ENCODE results near the gene SYT9.
"Not testable (repeated sequence)": the region's sequence is repeated elsewhere in the genome, so short reads cannot be mapped to it uniquely, and the experiment has no call there.

Gene SYT9

DNA sequence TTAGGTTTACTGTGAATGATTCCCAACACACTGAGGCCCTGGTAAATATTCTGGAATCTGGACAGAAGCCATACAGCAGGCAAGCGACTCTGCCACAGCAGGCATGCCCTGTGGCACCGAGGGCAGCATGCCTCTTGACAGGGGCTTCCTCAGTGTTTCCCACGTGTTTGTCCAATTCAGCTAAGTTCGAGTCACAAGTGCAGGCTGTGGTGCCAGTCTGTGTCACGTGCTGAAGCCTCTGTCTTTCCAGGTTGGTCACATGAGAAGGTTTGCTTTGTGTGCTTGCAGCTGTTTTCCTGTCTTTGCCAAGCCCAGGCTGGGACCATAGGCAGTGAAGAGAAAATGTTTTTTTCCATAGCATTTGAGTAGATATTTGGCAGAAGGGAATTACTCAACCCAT lies 259.7 kb downstream of the SYT9 start:
- no peak for DNase-seq (ENCODE audit: low spot score)
- no peak for TF ChIP-seq CTCF (IDR thresholded peaks at IDR 0.05; ENCODE audit: extremely low read depth, insufficient read depth, missing control alignments)

GRCh38 chr11:7512525-7513233 lies 261.0 kb downstream of the SYT9 start:
- in situ Hi-C loops (cut with MboI; ENCODE audit: low pct_unique_long_range_greater_than_20kb, low sequenced_read_pairs, unreplicated experiment) = no loop called here
- peak; percentile 17 for TF ChIP-seq CTCF (IDR thresholded peaks at IDR 0.05; ENCODE audit: extremely low read depth, insufficient read depth, missing control alignments)
- DNase-seq (ENCODE audit: low spot score) = peak; percentile 89

More for the DNA sequence above, 259.7 kb downstream of the SYT9 start:
- in situ Hi-C loops (cut with MboI; ENCODE audit: low pct_unique_long_range_greater_than_20kb, low sequenced_read_pairs, unreplicated experiment) = no loop called here

DNA sequence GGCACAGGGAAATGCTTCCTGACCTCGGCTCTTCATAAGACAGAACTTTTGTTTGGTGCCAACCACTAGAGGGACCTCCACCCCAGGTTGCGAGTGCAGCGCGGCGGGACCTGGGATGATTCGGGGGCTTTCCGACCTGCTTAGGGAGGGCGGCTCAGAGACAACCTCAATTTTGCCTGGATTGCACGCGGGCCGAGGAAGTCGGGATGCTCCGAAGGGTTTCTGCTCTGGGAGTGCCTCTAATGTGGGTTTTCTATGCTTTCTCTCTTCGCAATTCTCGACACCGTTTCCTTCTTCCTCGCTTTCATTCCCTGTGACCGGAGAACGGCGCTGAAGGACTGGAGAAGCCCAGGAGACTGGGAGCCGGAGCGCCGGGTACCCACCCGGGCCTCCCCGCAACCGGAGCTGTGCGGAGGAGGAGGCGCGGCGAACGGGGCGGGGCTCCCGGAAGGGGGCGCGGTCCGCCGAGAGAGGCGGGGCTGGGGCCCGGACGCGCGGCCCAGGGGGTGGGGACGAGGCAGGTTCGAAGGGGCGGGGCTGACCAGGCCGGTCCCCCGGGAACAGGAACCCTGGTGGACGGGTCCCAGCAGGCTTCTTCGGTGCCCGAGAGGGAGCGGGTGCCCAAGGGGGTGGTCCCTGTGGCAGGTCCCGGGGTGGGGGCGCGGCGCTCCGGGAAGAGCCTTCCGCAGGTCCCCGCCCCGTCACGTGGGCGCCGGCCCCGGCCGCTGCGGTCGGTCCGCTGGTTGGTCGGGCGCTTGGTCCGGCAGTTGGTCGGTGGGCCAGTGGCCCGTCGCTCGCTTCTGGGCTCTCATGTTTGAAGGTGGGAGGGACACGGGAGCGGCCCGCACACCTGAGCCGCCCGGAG lies 261.8 kb downstream of the SYT9 start, which contains the start of gene PPFIBP2:
PPFIBP2 (plus strand) TSS at position 766 of the 865 bp plus-strand sequence. CDS start 35,477 bp downstream, outside the sequence.
- in situ Hi-C loops (cut with MboI; ENCODE audit: low pct_unique_long_range_greater_than_20kb, low sequenced_read_pairs, unreplicated experiment) = no loop called here
- TF ChIP-seq CTCF (IDR thresholded peaks at IDR 0.05; ENCODE audit: extremely low read depth, insufficient read depth, missing control alignments) = peak; percentile 77
- peak; percentile 94 for DNase-seq (ENCODE audit: low spot score)

- in situ Hi-C loops (cut with MboI; ENCODE audit: low pct_unique_long_range_greater_than_20kb, low sequenced_read_pairs, unreplicated experiment) = no loop called here
- TF ChIP-seq CTCF (IDR thresholded peaks at IDR 0.05; ENCODE audit: extremely low read depth, insufficient read depth, missing control alignments) = no peak
- DNase-seq (ENCODE audit: low spot score) = peak; percentile 32
Measured at GRCh38 chr11:7514099-7514591, 262.4 kb downstream of the SYT9 start.

DNA sequence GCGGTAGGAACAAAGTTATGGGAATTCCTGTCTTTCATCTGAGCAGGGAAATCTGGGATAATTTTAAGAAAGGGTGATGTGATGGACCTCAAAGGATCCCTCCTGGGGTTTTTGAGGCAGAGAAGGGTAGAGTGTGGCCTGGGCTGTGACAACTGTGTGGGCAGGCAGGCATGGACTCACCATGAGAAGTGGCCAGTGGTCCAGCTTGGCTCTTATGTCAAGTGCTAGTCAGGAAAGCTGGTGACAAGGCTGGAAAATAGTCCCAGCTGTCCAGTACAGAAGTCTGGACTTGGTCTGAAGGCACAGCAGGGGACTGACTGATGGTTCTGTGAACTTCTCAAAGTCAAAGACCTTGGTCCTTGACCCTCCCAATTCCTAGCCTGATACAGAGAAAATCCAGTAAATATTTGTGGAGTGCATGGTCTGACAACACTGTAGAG lies 263.8 kb downstream of the SYT9 start:
- in situ Hi-C loops (cut with MboI; ENCODE audit: low pct_unique_long_range_greater_than_20kb, low sequenced_read_pairs, unreplicated experiment) = no loop called here
- DNase-seq (ENCODE audit: low spot score) = no peak
- no peak for TF ChIP-seq CTCF (IDR thresholded peaks at IDR 0.05; ENCODE audit: extremely low read depth, insufficient read depth, missing control alignments)

DNA sequence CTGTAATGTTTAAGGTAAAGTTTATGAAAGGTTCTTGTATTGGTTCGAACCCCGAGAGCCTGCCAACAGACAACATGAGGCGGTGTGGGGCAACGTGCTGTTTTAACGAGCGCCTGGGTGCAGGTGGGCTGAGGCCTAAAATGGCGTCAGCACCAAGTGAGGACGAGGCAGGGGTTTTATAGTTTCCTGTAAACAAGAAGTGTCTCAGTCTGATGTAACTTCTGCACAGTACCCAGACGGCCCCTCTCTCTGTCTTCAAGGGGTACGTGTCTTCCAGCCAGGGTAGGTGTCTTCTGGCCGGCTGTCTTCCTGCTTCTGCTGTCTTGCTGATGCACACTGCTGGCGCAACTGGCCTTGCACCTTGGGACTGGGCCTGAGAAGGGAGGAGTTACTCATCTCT lies 264.8 kb downstream of the SYT9 start:
- no peak for TF ChIP-seq CTCF (IDR thresholded peaks at IDR 0.05; ENCODE audit: extremely low read depth, insufficient read depth, missing control alignments)
- no peak for DNase-seq (ENCODE audit: low spot score)
- in situ Hi-C loops (cut with MboI; ENCODE audit: low pct_unique_long_range_greater_than_20kb, low sequenced_read_pairs, unreplicated experiment) = no loop called here

DNA sequence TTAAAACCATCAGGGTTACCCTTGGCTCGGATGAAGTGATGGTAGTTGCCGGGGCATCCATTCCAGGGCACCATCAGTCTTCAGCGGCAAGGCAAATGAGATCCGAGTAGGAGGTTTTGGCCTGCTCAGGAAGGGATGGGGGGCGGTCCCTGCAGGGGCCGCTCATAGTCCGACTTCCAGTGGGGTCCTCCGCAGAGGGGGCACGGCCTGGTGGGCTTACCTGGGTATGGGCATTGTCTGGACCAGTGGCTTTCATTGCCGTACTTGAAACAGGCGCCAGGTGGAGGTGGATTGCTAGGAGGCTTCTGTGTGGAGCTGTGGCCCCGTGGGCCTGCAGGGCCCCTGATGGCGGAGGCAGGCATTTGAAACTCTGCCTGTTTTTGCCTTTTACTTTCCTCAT lies 266.0 kb downstream of the SYT9 start:
- in situ Hi-C loops (cut with MboI; ENCODE audit: low pct_unique_long_range_greater_than_20kb, low sequenced_read_pairs, unreplicated experiment); DNase-seq (ENCODE audit: low spot score): not testable (repeated sequence)

Measured in GM13977 (cell line).